ENCODE data around the gene STIMATE. TPM values are rescaled to one million over a fixed set of nuclear protein-coding genes. Genes with fewer than 3 reads are reported as not detected.

The STIMATE gene
- 10 to 100 TPM; 37.3 to 61.8 (median 52.9) TPM for total RNA-seq
- total RNA-seq (2013), result 16.7 TPM
- total RNA-seq, result 0.28 to 3.1 (median 1.8) reads per million in 29 experiments

DNA sequence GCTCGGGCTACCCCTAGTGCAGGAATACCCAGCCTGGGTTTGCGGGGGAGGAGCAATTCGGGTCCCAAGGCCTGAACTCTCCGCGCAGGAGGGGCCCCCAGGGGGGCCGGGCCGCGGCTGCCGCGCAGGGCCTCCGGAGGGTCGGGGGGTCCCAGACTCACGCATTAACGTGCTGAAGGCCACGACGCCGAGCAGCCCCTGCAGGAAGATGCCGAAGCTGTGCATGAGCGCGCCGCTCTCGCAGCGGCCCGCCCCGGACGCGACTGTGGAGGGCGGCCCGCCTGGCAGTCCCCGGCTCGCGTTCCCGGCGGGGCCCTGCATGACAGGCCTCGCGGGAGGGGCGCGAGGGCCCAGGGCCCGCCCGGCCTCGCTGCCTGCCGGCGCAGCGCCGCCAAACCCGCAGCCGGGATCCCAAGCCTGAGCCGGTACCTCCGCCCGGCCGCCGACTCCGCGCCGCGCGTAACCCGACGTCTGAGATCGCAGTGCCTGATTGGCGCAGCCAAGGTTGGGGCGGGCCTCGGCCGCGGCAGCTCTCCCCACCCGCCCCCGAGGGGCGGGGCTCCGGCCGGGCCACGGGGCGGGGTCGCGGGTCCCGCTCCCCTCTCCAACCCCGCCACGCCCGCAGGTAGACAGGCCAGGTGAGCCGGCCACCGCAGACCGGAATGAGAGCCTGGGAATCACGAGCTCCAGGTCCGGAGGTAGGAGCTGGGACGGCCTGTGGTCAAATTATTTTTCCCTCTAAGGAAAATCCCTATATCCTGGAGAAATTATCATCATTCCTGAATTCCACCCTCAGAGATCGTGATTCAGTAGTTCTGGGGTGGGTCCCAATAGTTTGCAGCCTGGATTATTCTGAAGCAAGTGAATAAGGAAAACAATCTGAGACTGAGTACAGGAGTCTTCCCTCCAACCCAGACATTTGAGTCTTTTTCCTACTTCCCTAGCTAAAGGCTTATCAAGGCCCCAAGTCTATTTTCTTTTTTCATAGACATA is at the start of gene STIMATE:
STIMATE (minus strand) TSS at position 419 of the 993 bp plus-strand sequence; CDS start at position 321, 98 bp downstream.
- peak within 1 kb of the TSS; percentile 52 for H3K27ac ChIP-seq (ENCODE audit: low read length)
- Mint-ChIP-seq H3K27me3 (no peaks in the 10 kb centered on the region), H3K36me3 (no peaks in the 10 kb centered on the region), H3K9me3 (no peaks in the 10 kb centered on the region), H3K4me1 (peaks cover 40 to 51% (median 49%) of the 10 kb centered on the region in 3 donors), H3K4me3 (peak within 1 kb of the TSS; percentile 88 to 92 (median 91)), H3K27ac (peak within 1 kb of the TSS; percentile 61 to 90)
- ATAC-seq (replicated peaks in 1 of 4) (peak; percentile 95 to 97 (median 96)), DNase-seq (peak; percentile 71 to 93 (median 83))
- WGBS (ENCODE audit: insufficient coverage), result under 1% methylated on average over 77 of the region's 85 CpGs
- no peaks in the 10 kb centered on the region for H3K36me3 ChIP-seq (ENCODE audit: control insufficient read depth in 2 of 2, extremely low read depth in 1 of 2, insufficient read depth in 1 of 2, low read length in 1 of 2)
- H3K4me3 ChIP-seq (ENCODE audit: control insufficient read depth in 1 of 2, extremely low read depth in 1 of 2, low read length in 1 of 2), result peak within 1 kb of the TSS; percentile 61 to 78
- H3K4me1 ChIP-seq (ENCODE audit: control insufficient read depth in 1 of 2, extremely low read depth in 1 of 2, insufficient read depth in 2 of 2, low read length in 2 of 2), result peaks cover 8 to 40% of the 10 kb centered on the region in 2 experiments
- ChIA-PET CTCF (no interaction called here), POLR2A (interaction anchor here in 1 of 2 donors (0.6 kb wide), 1 partner anchor 138 kb away, joined by 3 read pairs; no protein-coding TSS in a partner anchor)
- H3K9me3 ChIP-seq, result no peaks in the 10 kb centered on the region
- no peaks in the 10 kb centered on the region for H3K27me3 ChIP-seq (replicated peaks in 1 of 2; ENCODE audit: control insufficient read depth in 2 of 2, extremely low read depth in 1 of 2, insufficient read depth in 2 of 2, low read length in 1 of 2)

DNA sequence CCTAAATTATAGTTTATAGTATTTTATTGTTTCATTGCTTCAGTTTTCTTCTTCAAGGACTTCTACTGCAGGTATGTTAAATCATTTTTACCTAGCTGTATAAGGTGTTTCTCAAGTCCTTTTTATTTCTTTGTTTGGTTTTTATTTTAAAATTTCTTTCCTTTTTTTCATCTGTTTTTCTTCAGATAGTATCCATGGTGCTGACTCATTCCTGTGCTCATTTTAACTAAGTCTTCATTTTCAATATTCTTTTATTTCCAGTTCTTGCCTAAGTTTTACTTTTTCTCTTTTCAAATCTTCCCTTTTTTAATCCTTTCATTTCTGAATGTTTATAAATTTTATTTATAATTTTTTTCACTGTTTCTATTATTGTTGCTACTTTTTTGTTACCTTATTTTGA is 42.3 kb upstream of the STIMATE start:
- Mint-ChIP-seq H3K9me3 (no peaks in the 10 kb centered on the region), H3K27ac (peak overlapping the region in 1 of 2 donors; percentile 34), H3K36me3 (peaks cover 32% of the 10 kb centered on the region), H3K4me3 (no peak overlapping the region), H3K27me3 (no peaks in the 10 kb centered on the region), H3K4me1 (peaks cover 8 to 16% (median 15%) of the 10 kb centered on the region in 3 donors)
- ChIA-PET POLR2A (interaction anchor here in 1 of 2 donors (0.6 kb wide), 1 partner anchor 148 kb away, joined by 3 read pairs; no protein-coding TSS in a partner anchor), CTCF (no interaction called here)
- H3K4me1 ChIP-seq (ENCODE audit: control insufficient read depth in 1 of 2, extremely low read depth in 1 of 2, insufficient read depth in 2 of 2, low read length in 2 of 2), result no peaks in the 10 kb centered on the region
- peaks cover 0 to 4% of the 10 kb centered on the region in 2 donors for H3K36me3 ChIP-seq (ENCODE audit: control insufficient read depth in 2 of 2, extremely low read depth in 1 of 2, insufficient read depth in 1 of 2, low read length in 1 of 2)
- no peak overlapping the region for H3K4me3 ChIP-seq (ENCODE audit: control insufficient read depth in 1 of 2, extremely low read depth in 1 of 2, low read length in 1 of 2)
- no peaks in the 10 kb centered on the region for H3K9me3 ChIP-seq
- H3K27me3 ChIP-seq (replicated peaks in 1 of 2; ENCODE audit: control insufficient read depth in 2 of 2, extremely low read depth in 1 of 2, insufficient read depth in 2 of 2, low read length in 1 of 2), result no peaks in the 10 kb centered on the region
- DNase-seq (no peak), ATAC-seq (replicated peaks in 1 of 4) (no peak)
- H3K27ac ChIP-seq (ENCODE audit: low read length), result no peak overlapping the region

DNA sequence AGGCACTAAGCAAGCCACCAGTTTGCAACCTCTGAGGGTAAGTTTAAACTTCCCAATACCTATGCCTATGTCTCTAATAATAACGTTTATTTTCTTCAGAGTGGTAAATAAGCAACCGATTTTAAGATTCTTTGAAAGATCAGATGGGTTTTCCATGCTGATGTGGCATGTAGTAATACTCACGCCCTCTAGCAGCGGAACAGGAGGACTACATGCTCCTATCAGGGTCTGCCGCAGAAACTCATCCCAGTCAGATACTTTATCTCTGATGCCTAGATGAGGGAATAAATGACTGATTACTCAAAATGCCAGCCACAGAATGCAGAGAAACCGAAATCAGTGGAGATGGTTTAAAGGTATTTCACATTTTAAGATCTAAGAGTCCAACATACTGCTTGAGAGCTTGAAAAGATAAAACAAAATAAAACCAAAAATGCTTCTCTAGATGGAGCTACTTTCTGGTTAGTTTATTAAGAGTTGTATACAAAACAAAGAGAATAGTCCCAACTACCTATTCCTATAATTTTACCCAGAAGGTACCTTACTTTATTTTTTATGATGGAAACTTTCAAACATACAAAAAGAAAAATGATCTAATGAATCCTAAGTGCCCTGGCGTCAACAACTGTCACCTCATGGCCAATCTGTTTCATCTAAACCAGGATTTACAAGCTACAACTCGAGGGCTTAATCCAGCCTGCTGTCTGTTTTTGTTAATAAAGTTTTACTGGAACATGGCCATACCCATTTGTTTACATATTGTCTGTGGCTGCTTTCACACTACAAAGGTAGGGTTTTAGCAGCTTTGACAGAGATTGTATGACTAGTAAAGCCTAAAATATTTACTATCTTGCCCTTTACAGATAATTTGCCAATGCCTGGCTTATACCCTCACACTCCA is 37.5 kb upstream of the STIMATE start:
- Mint-ChIP-seq H3K36me3 (peaks cover 31% of the 10 kb centered on the region), H3K4me3 (no peak overlapping the region), H3K9me3 (no peaks in the 10 kb centered on the region), H3K27me3 (no peaks in the 10 kb centered on the region), H3K4me1 (peaks cover 9 to 18% (median 17%) of the 10 kb centered on the region in 3 donors), H3K27ac (peak overlapping the region; percentile 23 to 63)
- H3K4me1 ChIP-seq (ENCODE audit: control insufficient read depth in 1 of 2, extremely low read depth in 1 of 2, insufficient read depth in 2 of 2, low read length in 2 of 2), result no peaks in the 10 kb centered on the region
- peaks cover 0 to 7% of the 10 kb centered on the region in 2 donors for H3K36me3 ChIP-seq (ENCODE audit: control insufficient read depth in 2 of 2, extremely low read depth in 1 of 2, insufficient read depth in 1 of 2, low read length in 1 of 2)
- ChIA-PET CTCF (interaction anchor here (0.6 to 1.6 kb wide), 14 partner anchors 13 to 406 kb away, joined by 3 to 8 read pairs (median 3); no protein-coding TSS in a partner anchor), POLR2A (interaction anchor here (0.5 to 0.8 kb wide), 3 partner anchors 41 to 265 kb away, joined by 3 read pairs; no protein-coding TSS in a partner anchor)
- ATAC-seq (replicated peaks in 1 of 4) (peak; percentile 93 to 98 (median 96)), DNase-seq (peak; percentile 13 to 74 (median 37))
- H3K27me3 ChIP-seq (replicated peaks in 1 of 2; ENCODE audit: control insufficient read depth in 2 of 2, extremely low read depth in 1 of 2, insufficient read depth in 2 of 2, low read length in 1 of 2), result no peaks in the 10 kb centered on the region
- H3K9me3 ChIP-seq, result no peaks in the 10 kb centered on the region
- H3K4me3 ChIP-seq (ENCODE audit: control insufficient read depth in 1 of 2, extremely low read depth in 1 of 2, low read length in 1 of 2), result no peak overlapping the region
- no CpG with 5 or more reads among the region's 8 CpGs for WGBS (ENCODE audit: insufficient coverage)
- H3K27ac ChIP-seq (ENCODE audit: low read length), result no peak overlapping the region

DNA sequence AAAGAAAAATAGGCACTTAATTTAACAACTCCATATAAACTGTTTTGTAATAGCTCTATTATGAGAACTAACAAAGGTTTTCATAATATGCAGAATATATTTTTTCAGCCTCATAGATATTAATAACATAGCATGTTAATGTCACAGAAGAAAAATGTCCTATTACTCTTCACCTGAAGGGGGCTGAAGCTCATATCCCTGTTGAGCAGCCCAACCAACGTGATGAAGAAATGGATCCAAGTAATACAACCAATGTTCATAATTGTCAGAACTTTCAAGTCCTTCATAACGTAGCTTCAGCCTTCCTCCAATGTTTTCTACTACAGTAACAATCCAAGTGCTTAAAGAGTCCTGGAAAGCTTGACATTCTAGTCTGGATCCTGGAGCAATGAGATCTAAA is 34.5 kb upstream of the STIMATE start:
- H3K27ac ChIP-seq (ENCODE audit: low read length), result no peak overlapping the region
- H3K27me3 ChIP-seq (replicated peaks in 1 of 2; ENCODE audit: control insufficient read depth in 2 of 2, extremely low read depth in 1 of 2, insufficient read depth in 2 of 2, low read length in 1 of 2), result no peaks in the 10 kb centered on the region
- peaks cover 33% of the 10 kb centered on the region for H3K36me3 Mint-ChIP-seq

DNA sequence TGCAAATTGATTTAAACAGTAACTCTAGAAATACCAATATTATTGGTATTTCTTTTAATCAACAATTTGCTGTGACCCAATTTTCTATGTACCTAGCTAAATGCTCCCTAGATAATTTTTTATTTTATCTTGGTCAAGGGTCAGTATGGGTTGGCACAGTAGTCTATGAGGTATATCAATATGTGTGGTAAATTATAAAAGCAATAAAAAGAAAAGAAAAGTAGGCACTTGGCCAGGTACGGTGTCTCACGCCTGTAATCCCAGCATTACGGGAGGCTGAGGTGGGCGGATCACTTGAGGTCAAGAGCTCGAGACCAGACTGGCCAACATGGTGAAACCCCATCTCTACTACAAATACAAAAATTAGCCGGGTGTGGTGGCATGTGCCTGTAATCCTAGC is 34.0 kb upstream of the STIMATE start:
- H3K27ac Mint-ChIP-seq, result no peak overlapping the region

More for the DNA sequence above, 34.5 kb upstream of the STIMATE start:
- H3K27ac Mint-ChIP-seq, result no peak overlapping the region
- H3K4me1 ChIP-seq (ENCODE audit: control insufficient read depth in 1 of 2, extremely low read depth in 1 of 2, insufficient read depth in 2 of 2, low read length in 2 of 2), result no peaks in the 10 kb centered on the region
- ChIA-PET POLR2A (interaction anchor here in 1 of 2 donors (0.5 to 0.6 kb wide), 2 partner anchors 39 to 463 kb away, joined by 3 to 7 read pairs; no protein-coding TSS in a partner anchor), CTCF (interaction anchor here (0.5 to 1.3 kb wide), 5 partner anchors 11 to 190 kb away, joined by 3 to 4 read pairs (median 3); no protein-coding TSS in a partner anchor)
- ATAC-seq (replicated peaks in 1 of 4), result no peak
- no peak for DNase-seq
- H3K9me3 ChIP-seq, result no peaks in the 10 kb centered on the region
- no peaks in the 10 kb centered on the region for H3K9me3 Mint-ChIP-seq
- no peaks in the 10 kb centered on the region for H3K27me3 Mint-ChIP-seq
- peaks cover 0 to 18% of the 10 kb centered on the region in 2 donors for H3K36me3 ChIP-seq (ENCODE audit: control insufficient read depth in 2 of 2, extremely low read depth in 1 of 2, insufficient read depth in 1 of 2, low read length in 1 of 2)
- H3K4me3 Mint-ChIP-seq, result no peak overlapping the region
- 100% methylated on average over 1 of the region's 2 CpGs for WGBS (ENCODE audit: insufficient coverage)
- peaks cover 9 to 18% (median 17%) of the 10 kb centered on the region in 3 donors for H3K4me1 Mint-ChIP-seq
- no peak overlapping the region for H3K4me3 ChIP-seq (ENCODE audit: control insufficient read depth in 1 of 2, extremely low read depth in 1 of 2, low read length in 1 of 2)

More for the DNA sequence above, 34.0 kb upstream of the STIMATE start:
- no peak for DNase-seq
- ChIA-PET CTCF (interaction anchor here (0.6 to 1.3 kb wide), 2 partner anchors 10 to 50 kb away, joined by 3 to 4 read pairs; no protein-coding TSS in a partner anchor), POLR2A (no interaction called here)
- Mint-ChIP-seq H3K36me3 (peaks cover 36% of the 10 kb centered on the region), H3K27me3 (no peaks in the 10 kb centered on the region), H3K4me3 (no peak overlapping the region), H3K9me3 (no peaks in the 10 kb centered on the region), H3K4me1 (peaks cover 9 to 20% (median 16%) of the 10 kb centered on the region in 3 donors)
- H3K36me3 ChIP-seq (ENCODE audit: control insufficient read depth in 2 of 2, extremely low read depth in 1 of 2, insufficient read depth in 1 of 2, low read length in 1 of 2), result peaks cover 0 to 18% of the 10 kb centered on the region in 2 donors
- no peaks in the 10 kb centered on the region for H3K4me1 ChIP-seq (ENCODE audit: control insufficient read depth in 1 of 2, extremely low read depth in 1 of 2, insufficient read depth in 2 of 2, low read length in 2 of 2)
- no peaks in the 10 kb centered on the region for H3K27me3 ChIP-seq (replicated peaks in 1 of 2; ENCODE audit: control insufficient read depth in 2 of 2, extremely low read depth in 1 of 2, insufficient read depth in 2 of 2, low read length in 1 of 2)
- ATAC-seq (replicated peaks in 1 of 4), result no peak
- no peaks in the 10 kb centered on the region for H3K9me3 ChIP-seq
- no CpG with 5 or more reads among the region's 6 CpGs for WGBS (ENCODE audit: insufficient coverage)
- no peak overlapping the region for H3K4me3 ChIP-seq (ENCODE audit: control insufficient read depth in 1 of 2, extremely low read depth in 1 of 2, low read length in 1 of 2)
- no peak overlapping the region for H3K27ac ChIP-seq (ENCODE audit: low read length)
